Activated CD8-positive, alpha-beta memory T cell treated with anti-CD3 and anti-CD28 coated beads, Interleukin-2, amount 50 U/mL, for 4 hours (primary cell): ENCODE data around the gene DDX19B.
A peak's percentile ranks its signal among the peaks of the same experiment; 100 is the strongest.

Experiments
- DNase-seq: peaks from one replicate; pipeline ENCODE4 v3.0.0-alpha.2; 2020

Gene DDX19B

GRCh38 chr16:70364399-70364798 lies 65.4 kb downstream of the DDX19B start:
- DNase-seq, result no peak

GRCh38 chr16:70370145-70370544 lies 71.2 kb downstream of the DDX19B start:
- DNase-seq, result peak; percentile 41

- DNase-seq, result no peak
These were observed 71.9 kb downstream of the DDX19B start for GRCh38 chr16:70370924-70371323.

- DNase-seq, result no peak
These were observed 74.1 kb downstream of the DDX19B start for GRCh38 chr16:70372921-70373728.

GRCh38 chr16:70374213-70374612 lies 75.2 kb downstream of the DDX19B start:
- no peak for DNase-seq

GRCh38 chr16:70375636-70376611 lies 76.9 kb downstream of the DDX19B start:
- DNase-seq, result no peak

- DNase-seq, result no peak
These were observed 78.8 kb downstream of the DDX19B start for GRCh38 chr16:70377782-70378181.

- DNase-seq, result no peak
These were observed 80.0 kb downstream of the DDX19B start for GRCh38 chr16:70378869-70379493.

- DNase-seq, result peak; percentile 79
These were observed 81.4 kb downstream of the DDX19B start for GRCh38 chr16:70380248-70380918.

- DNase-seq, result peak; percentile 94
These were observed 82.1 kb downstream of the DDX19B start for GRCh38 chr16:70380919-70381603.

- no peak for DNase-seq
These were observed 82.8 kb downstream of the DDX19B start for GRCh38 chr16:70381604-70382342.

GRCh38 chr16:70383421-70383960 lies 84.5 kb downstream of the DDX19B start:
- DNase-seq, result no peak
